ENCODE measurements around the gene ANK3. TPM values are rescaled to one million over a fixed set of nuclear protein-coding genes. Genes with fewer than 3 reads are reported as not detected.

The ANK3 gene
- total RNA-seq, 1 donor from 2014 or later, result 188 TPM

- intact Hi-C loops (cut with micrococcal nuclease), result no loop called here
- DNase-seq, result no peak
- no peak for ATAC-seq
These were observed 27.3 kb upstream of the ANK3 start for GRCh38 chr10:60417024-60417423.

- DNase-seq, result no peak
- intact Hi-C loops (cut with micrococcal nuclease), result no loop called here
- no peak for ATAC-seq
These were observed 25.4 kb upstream of the ANK3 start for GRCh38 chr10:60414877-60415585.

GRCh38 chr10:60414111-60414510 lies 24.4 kb upstream of the ANK3 start:
- intact Hi-C loops (cut with micrococcal nuclease), result no loop called here
- DNase-seq, result no peak
- no peak for ATAC-seq

GRCh38 chr10:60413306-60414012 lies 23.8 kb upstream of the ANK3 start:
- ATAC-seq, result no peak
- intact Hi-C loops (cut with micrococcal nuclease), result no loop called here
- DNase-seq, result no peak

GRCh38 chr10:60410970-60411369 lies 21.3 kb upstream of the ANK3 start:
- ATAC-seq (no peak), DNase-seq (no peak)
- intact Hi-C loops (cut with micrococcal nuclease), result no loop called here

GRCh38 chr10:60409202-60409601 lies 19.5 kb upstream of the ANK3 start:
- ATAC-seq, result no peak
- intact Hi-C loops (cut with micrococcal nuclease), result no loop called here
- DNase-seq, result no peak

- ATAC-seq (no peak), DNase-seq (no peak)
- intact Hi-C loops (cut with micrococcal nuclease), result no loop called here
These were observed 16.5 kb upstream of the ANK3 start for GRCh38 chr10:60406182-60406581.

GRCh38 chr10:60405172-60405571 lies 15.5 kb upstream of the ANK3 start:
- intact Hi-C loops (cut with micrococcal nuclease), result no loop called here
- ATAC-seq, result no peak
- DNase-seq, result no peak

GRCh38 chr10:60403168-60403873 lies 13.6 kb upstream of the ANK3 start:
- ATAC-seq (no peak), DNase-seq (no peak)
- intact Hi-C loops (cut with micrococcal nuclease), result no loop called here

GRCh38 chr10:60400366-60400765 lies 10.7 kb upstream of the ANK3 start:
- ATAC-seq, result no peak
- intact Hi-C loops (cut with micrococcal nuclease), result no loop called here
- DNase-seq, result no peak

- intact Hi-C loops (cut with micrococcal nuclease), result no loop called here
- ATAC-seq, result peak; percentile 57
- no peak for DNase-seq
These were observed 9.7 kb upstream of the ANK3 start for GRCh38 chr10:60399328-60399727.

- no peak for ATAC-seq
- no peak for DNase-seq
- intact Hi-C loops (cut with micrococcal nuclease), result no loop called here
These were observed 8.1 kb upstream of the ANK3 start for GRCh38 chr10:60397792-60398191.

- no peak for ATAC-seq
- DNase-seq, result no peak
- intact Hi-C loops (cut with micrococcal nuclease), result no loop called here
These were observed 7.1 kb upstream of the ANK3 start for GRCh38 chr10:60396766-60397165.

- DNase-seq (no peak), ATAC-seq (no peak)
- intact Hi-C loops (cut with micrococcal nuclease), result no loop called here
These were observed 6.0 kb upstream of the ANK3 start for GRCh38 chr10:60395711-60396110.

GRCh38 chr10:60394446-60394845 lies 4.8 kb upstream of the ANK3 start:
- no peak for DNase-seq
- no peak for ATAC-seq
- intact Hi-C loops (cut with micrococcal nuclease), result no loop called here

GRCh38 chr10:60390224-60390626 lies 550 bp upstream of the ANK3 start:
- intact Hi-C loops (cut with micrococcal nuclease), result no loop called here
- DNase-seq, result no peak
- ATAC-seq, result no peak

GRCh38 chr10:60388709-60389301 lies 870 bp downstream of the ANK3 start:
- DNase-seq, result no peak
- ATAC-seq, result no peak
- intact Hi-C loops (cut with micrococcal nuclease), result no loop called here

- no peak for DNase-seq
- no peak for ATAC-seq
- intact Hi-C loops (cut with micrococcal nuclease), result no loop called here
These were observed 1.5 kb downstream of the ANK3 start for GRCh38 chr10:60388116-60388625.

- no peak for DNase-seq
- ATAC-seq, result no peak
- intact Hi-C loops (cut with micrococcal nuclease), result no loop called here
These were observed 2.1 kb downstream of the ANK3 start for GRCh38 chr10:60387531-60387930.

- no peak for ATAC-seq
- intact Hi-C loops (cut with micrococcal nuclease), result no loop called here
- no peak for DNase-seq
These were observed 4.3 kb downstream of the ANK3 start for GRCh38 chr10:60385399-60385738.
